Brain pericyte (primary cell): Measurements from ENCODE around the gene FSIP1.

Experiments
- DNase-seq: peaks from one replicate; pipeline ENCODE4 v3.0.0-alpha.2; 2012; ENCODE audit warnings: low read depth, low spot score

Gene FSIP1

GRCh38 chr15:39618063-39618823, 164.4 kb downstream of the FSIP1 start:
- no peak for DNase-seq

- no peak for DNase-seq
These were observed 165.7 kb downstream of the FSIP1 start for GRCh38 chr15:39616731-39617455.

- DNase-seq, result no peak
These were observed 168.8 kb downstream of the FSIP1 start for GRCh38 chr15:39613861-39614260.

DNA sequence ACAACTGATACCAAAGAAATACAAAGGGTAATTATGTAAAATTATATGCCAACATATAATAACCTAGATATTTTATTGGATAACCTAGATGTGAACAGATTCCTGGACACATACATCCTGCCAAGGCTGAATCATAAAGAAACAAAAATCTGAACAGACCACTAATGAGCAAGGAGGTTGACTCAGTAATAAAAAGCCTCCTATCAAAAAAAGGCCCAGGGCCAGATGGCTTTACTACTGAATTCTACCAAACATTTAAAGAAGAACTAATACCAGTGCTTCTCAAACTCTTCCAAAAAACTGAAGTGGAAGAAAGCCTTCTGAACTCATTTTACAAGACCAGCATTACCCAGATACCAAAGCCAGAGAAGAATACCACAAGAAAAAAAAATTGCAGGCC, 169.4 kb downstream of the FSIP1 start:
- DNase-seq, result no peak

DNA sequence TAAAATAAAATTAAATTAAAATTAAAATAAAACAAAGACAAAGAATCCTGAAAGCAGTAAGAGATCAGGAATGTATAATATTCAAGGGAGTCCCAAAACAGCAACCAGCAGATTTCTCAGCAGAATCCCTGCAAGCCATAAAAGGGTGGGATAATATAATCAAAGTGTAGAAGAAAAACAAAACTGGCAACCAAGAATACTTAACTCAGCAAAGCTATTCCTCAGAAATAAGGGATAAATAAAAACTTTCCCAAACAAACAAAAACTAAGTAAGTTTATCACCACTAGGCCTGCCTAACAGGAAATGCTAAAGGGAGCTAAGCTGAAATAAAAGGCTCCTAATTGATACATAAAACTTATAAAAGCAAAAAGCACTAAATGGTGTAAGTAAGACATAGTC, 172.0 kb downstream of the FSIP1 start:
- DNase-seq, result no peak

DNA sequence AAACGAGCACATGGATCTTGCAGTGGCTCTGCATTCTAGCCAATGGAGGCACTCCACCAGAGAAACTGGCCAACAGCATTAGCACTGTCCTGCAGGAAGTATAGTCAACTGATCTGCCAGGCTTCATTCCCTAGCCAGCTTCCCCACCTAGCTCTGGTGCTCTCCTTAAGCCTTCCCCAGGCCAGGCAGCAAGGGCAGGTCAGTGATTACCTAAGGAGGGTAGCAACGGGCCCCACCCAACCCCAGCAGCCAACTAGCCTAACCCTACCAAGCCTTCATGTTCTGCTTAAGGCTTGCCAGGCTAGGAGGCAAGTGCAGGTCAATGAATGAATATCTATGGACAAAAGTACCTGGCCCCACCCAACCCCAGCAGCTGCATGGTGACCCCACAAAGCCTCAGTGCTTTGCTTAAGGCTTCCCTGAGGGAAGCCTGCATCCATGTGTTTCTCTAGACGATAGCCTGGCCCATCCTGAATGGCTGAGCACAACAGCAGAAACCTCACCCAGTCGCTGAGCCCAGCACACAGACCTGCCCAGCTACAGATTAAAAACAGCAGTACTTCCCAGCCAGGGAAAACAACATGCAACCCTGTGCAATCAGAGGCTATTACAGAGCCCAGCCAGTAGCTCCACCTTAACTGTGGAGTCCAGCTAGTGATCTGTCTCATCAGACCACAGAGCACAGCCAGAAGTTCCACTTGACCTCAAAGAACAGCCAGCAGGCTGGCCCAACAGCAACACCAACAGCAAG, 173.3 kb downstream of the FSIP1 start:
- DNase-seq, result no peak

GRCh38 chr15:39608185-39609139, 174.2 kb downstream of the FSIP1 start:
- no peak for DNase-seq

DNA sequence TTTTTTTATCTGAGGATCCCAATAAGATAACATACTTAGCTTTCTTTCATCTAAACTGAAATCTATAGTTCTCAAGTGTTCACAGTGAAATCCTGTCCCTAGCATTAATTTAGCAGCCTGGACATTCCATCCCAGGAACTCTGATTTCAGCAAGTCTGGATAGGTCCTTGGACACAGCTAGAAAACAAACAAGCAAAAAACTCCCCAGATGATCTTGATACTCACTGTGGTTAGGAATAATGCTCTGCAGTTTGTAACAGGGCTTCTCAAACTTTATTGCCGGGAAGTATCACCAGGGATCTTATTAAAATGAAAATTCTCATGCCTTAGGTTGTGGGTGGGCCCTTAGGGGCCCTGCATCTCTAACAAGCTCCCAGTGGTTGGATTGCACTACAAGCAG, 177.5 kb downstream of the FSIP1 start:
- no peak for DNase-seq

DNA sequence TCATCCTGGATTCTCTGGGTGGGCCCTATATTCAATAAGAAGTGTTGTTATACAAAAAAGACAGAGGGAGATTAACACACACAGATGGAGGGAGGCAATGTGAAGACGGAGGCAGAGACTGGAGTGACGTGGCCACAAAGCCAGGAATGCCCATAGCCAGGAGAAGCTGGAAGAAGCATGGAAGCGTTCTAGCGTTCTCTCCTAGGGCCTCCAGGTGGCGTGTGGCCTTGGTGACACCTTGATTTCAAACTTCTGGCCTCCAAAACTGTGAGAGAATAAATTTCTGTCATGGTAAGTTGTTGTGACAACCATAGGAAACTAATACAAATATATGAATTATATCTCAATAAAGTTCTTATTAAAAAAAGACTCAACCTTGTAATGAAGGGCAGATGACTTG, 180.5 kb downstream of the FSIP1 start:
- DNase-seq, result no peak

GRCh38 chr15:39599871-39600270, 182.8 kb downstream of the FSIP1 start:
- no peak for DNase-seq

DNA sequence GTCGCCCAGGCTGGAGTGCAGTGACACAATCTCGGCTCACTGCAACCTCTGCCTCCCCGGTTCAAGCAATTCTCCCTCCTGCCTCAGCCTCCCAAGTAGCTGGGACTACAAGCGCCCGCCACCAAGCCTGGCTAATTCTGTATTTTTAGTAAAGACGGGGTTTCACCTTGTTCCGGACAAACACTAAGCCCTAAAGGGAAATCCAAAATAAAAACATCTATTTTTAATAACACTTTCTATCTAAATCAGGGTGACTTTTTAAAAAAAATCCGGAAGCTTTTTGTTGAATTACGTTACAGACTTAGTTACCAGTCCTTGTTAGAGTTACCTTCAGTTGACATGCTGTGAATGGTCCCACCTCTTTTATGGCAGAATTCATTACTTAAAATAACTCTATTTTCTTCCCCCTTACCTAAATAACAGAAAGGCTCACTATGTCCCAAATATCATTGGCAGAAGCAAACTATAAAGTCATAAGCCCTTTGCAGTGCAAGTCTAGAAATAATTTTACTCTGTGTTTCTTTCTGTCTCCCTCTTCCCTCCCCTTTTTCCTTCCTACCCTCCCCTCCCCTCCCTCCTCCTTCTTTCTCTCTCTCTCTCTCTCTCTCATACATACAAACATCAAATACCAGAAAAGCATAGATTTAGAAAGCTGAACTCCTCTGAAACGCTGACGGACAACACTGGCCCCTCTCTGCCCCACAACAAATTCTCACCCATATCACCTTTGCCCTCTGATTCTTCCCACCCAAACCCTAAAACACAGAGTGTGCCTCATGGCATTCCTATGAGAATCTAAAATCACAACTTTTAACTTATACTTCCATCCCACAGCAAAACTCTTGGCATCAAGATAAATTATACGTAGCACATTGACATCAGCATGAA, 183.4 kb downstream of the FSIP1 start:
- DNase-seq, result no peak

GRCh38 chr15:39598186-39598850, 184.3 kb downstream of the FSIP1 start:
- DNase-seq, result no peak

GRCh38 chr15:39597751-39598185, 184.9 kb downstream of the FSIP1 start:
- no peak for DNase-seq

DNA sequence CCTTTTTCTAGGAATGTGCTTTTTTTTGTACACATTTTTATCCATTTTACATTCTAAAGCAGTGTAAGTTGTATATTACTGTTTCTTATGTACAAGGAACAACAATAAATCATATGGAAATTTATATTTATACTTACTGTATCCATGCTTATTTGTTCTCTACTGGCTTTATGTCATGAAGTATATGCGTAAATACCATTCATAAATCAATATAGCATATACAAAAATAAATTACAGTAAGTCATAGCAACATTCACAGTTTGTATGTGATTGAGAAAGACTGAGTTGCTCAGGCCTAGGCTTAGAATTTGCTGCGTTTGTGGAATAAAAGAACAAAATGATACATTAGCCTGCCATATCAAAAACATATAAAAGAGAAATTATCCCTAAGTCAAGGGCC, 185.3 kb downstream of the FSIP1 start:
- DNase-seq, result no peak

DNA sequence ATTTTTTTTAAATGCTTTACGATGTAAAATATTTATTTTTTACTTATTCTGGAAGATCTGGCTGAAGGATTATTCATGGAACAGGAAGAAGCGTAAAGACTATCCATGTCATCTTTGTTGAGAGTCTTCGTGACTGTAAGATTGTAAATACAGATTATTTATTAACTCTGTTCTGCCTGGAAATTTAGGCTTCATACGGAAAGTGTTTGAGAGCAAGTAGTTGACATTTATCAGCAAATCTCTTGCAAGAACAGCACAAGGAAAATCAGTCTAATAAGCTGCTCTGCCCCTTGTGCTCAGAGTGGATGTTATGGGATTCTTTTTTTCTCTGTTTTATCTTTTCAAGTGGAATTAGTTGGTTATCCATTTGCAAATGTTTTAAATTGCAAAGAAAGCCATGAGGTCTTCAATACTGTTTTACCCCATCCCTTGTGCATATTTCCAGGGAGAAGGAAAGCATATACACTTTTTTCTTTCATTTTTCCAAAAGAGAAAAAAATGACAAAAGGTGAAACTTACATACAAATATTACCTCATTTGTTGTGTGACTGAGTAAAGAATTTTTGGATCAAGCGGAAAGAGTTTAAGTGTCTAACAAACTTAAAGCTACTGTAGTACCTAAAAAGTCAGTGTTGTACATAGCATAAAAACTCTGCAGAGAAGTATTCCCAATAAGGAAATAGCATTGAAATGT, 186.1 kb downstream of the FSIP1 start:
- DNase-seq, result no peak

- DNase-seq, result no peak
These were observed 187.1 kb downstream of the FSIP1 start for GRCh38 chr15:39595338-39596221.

GRCh38 chr15:39594446-39595337, 187.9 kb downstream of the FSIP1 start:
- no peak for DNase-seq
